H54 (cell line): ENCODE results near the gene ANKRD63.

Experiments
- DNase-seq: peaks from one replicate; pipeline ENCODE4 v3.0.0; 2011; ENCODE audit warnings: low spot score, mixed read lengths; ENCODE audit not compliant: insufficient read length
- FAIRE-seq: peaks from 3 replicates; lab custom pipeline; 2011; peaks lifted over from hg19 to GRCh38; lab: Jason Lieb, UNC
- POLR2A ChIP-seq: IDR thresholded peaks from 2 replicates; pipeline ENCODE4 v1.6.1; 2011; ENCODE audit warnings: low read depth, mild to moderate bottlenecking, low read length

ANKRD63 gene

GRCh38 chr15:40239693-40240618 is 42.9 kb downstream of the ANKRD63 start:
- FAIRE-seq (no peak), DNase-seq (peak; percentile 72)
- no peak for TF ChIP-seq POLR2A

- DNase-seq (no peak), FAIRE-seq (no peak)
- no peak for TF ChIP-seq POLR2A
Measured at GRCh38 chr15:40239404-40239692, 43.5 kb downstream of the ANKRD63 start.

- DNase-seq (peak; percentile 94), FAIRE-seq (no peak)
- no peak for TF ChIP-seq POLR2A
Measured at GRCh38 chr15:40238532-40239403, 44.1 kb downstream of the ANKRD63 start, which contains the start of gene PAK6. PAK6 (plus strand) TSS chr15:40239063; CDS start chr15:40264786, 25,723 bp downstream.

- DNase-seq (no peak), FAIRE-seq (no peak)
- no peak for TF ChIP-seq POLR2A
Measured at GRCh38 chr15:40235201-40235885, 47.5 kb downstream of the ANKRD63 start.

- DNase-seq = no peak
- FAIRE-seq = no peak
- no peak for TF ChIP-seq POLR2A
Measured at GRCh38 chr15:40234783-40235182, 48.1 kb downstream of the ANKRD63 start.

GRCh38 chr15:40233727-40234577 is 48.9 kb downstream of the ANKRD63 start:
- FAIRE-seq (no peak), DNase-seq (no peak)
- TF ChIP-seq POLR2A = no peak

GRCh38 chr15:40232625-40233070 is 50.2 kb downstream of the ANKRD63 start:
- DNase-seq = no peak
- no peak for FAIRE-seq
- no peak for TF ChIP-seq POLR2A
